AG09309 (cell line): ENCODE data around the gene APBB2.
"Not testable (repeated sequence)": the region's sequence is repeated elsewhere in the genome, so short reads cannot be mapped to it uniquely, and the experiment has no call there.

Source experiments
- DNase-seq: peaks from one replicate; pipeline ENCODE4 v3.0.0-alpha.2; 2010; ENCODE audit warnings: low read depth
- H3K4me3 ChIP-seq: 2 replicates; pipeline ENCODE4 v1.5.1; 2011; ENCODE audit warnings: mild to moderate bottlenecking, low read depth, low read length, moderate library complexity; ENCODE audit not compliant: control insufficient read depth
- TF ChIP-seq, protein P1 (sequence below): IDR thresholded peaks from 2 replicates; pipeline ENCODE4 v1.5.1; 2011; ENCODE audit warnings: mild to moderate bottlenecking, low read depth, low read length, inconsistent platforms; ENCODE audit not compliant: insufficient read depth, control insufficient read depth; ENCODE audit errors: missing control alignments

Gene APBB2

DNA sequence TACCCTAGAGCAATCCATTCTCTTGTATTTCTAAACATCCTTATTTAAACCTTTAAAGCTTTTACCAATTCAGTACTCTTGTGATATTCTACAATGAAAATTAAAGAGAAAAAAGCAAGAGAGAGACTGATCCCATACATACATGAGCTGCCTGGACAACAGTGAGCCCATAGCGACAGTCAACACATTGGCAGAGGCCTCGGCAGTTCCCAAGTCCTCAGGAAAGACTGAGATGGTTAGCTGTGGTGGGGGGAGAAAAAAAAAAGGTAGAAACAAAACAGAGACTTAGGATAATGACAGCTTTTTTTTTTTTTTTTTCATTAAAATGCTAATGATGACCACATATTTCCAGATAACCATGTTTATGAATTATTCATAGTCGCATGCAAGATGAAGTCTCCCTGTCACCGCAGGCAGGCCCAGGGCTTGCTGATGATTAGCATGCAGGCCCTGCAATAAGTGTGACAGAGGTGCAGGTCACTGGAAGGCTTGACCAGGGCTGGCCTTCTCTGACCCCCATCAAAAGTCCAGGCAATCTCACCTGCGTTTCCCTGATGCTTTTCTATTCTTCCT is 148.8 kb downstream of the APBB2 start:
- H3K4me3 ChIP-seq: no peak overlapping the region
- no peak for DNase-seq
- TF ChIP-seq, protein P1, sequence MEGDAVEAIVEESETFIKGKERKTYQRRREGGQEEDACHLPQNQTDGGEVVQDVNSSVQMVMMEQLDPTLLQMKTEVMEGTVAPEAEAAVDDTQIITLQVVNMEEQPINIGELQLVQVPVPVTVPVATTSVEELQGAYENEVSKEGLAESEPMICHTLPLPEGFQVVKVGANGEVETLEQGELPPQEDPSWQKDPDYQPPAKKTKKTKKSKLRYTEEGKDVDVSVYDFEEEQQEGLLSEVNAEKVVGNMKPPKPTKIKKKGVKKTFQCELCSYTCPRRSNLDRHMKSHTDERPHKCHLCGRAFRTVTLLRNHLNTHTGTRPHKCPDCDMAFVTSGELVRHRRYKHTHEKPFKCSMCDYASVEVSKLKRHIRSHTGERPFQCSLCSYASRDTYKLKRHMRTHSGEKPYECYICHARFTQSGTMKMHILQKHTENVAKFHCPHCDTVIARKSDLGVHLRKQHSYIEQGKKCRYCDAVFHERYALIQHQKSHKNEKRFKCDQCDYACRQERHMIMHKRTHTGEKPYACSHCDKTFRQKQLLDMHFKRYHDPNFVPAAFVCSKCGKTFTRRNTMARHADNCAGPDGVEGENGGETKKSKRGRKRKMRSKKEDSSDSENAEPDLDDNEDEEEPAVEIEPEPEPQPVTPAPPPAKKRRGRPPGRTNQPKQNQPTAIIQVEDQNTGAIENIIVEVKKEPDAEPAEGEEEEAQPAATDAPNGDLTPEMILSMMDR: no peak

DNA sequence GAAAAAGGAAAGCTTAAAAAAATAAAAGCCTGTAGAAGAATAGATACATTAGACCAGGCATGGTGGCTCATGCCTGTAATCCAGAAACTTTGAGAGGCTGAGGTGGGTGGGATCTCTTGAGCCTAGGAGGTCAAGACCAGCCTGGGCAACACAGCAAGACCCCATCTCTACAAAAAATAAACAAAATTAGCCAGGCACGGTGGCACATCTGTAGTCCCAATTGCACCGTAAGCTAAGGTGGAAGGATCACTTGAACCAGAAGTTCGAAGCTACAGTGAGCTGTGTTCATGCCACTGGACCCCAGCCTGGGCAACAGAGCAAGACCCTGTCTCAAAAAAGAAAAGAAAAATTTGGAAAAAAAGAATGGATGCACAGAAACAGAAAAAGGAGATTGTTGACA is 149.4 kb downstream of the APBB2 start:
- TF ChIP-seq, protein P1: no peak
- DNase-seq: no peak
- H3K4me3 ChIP-seq: no peak overlapping the region

GRCh38 chr4:41061482-41062185 is 152.7 kb downstream of the APBB2 start:
- TF ChIP-seq, protein P1: no peak
- DNase-seq: no peak
- H3K4me3 ChIP-seq: no peak overlapping the region

DNA sequence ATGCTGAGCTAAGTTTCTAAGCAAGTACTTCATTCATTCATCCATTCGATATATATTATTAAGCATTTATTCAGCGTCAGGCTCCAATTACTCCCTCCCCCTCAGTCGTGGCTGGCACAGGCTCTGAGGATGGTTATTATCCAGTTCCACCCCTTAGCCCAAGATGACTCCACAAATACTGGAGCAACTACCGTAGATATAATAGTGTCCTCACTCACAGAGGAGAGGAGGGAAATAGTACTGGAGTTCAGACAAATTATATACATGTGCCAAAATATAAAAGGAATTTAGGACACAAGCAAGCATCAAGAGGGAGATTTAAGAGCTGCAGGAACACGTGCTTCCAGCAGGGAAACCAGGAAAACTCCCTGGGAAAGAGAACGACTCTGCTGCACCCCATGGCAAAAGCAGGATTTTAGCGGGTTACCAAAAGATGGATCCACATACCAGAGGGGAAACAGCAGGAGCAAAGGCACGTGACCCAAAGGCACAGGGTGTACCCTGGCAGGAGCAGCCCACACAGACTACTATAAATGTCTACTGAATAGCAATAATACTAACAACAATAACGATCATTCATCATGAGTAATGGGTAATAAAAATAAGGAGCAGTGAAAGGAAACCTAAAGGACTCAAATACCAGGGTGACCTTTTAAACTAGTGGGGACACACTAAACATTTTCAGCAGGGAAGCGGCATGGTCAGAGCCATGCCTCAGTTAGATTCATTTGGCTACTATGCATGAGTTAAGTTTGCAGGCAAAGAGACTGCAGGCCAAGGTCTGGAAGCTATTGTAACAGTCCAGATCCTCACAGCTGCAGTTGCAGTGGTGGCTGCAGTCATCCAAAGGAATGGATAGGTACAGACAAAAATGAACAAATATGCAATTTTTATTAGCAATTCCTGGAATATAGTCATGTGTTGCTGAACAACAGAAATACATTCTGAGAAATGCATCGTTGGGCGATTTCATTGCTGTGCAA is 153.7 kb downstream of the APBB2 start:
- H3K4me3 ChIP-seq: no peak overlapping the region
- TF ChIP-seq, protein P1: peak; percentile 9
- no peak for DNase-seq

- not testable (repeated sequence) for DNase-seq
Measured at GRCh38 chr4:41059411-41059810, 154.9 kb downstream of the APBB2 start.

DNA sequence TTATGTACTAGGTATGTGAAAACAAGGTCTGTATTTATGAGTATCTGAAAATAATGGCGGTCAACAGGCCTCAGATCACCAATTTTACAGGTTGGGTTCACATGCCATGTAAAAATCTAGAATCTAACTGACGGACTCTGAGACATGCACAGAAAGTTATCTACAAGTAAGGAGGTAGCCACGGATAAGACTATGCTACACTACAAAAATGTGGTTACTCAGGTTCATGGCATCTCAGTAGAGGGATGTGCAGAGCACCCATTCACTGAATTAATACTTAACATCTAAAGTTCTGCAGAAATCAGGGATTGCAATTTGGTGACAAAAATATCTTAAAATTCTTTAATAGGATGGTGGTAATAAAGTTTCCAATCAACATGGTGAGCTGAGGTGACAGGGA is 155.9 kb downstream of the APBB2 start:
- no peak for DNase-seq
- TF ChIP-seq, protein P1: no peak
- no peak overlapping the region for H3K4me3 ChIP-seq

More at GRCh38 chr4:41059411-41059810, 154.9 kb downstream of the APBB2 start:
- not testable (repeated sequence) for H3K4me3 ChIP-seq
